ENCODE data around the gene UCK1. TPM values are rescaled to one million over a fixed set of nuclear protein-coding genes. Genes with fewer than 3 reads are reported as not detected.

Gene UCK1
- total RNA-seq, 1 donor from 2014 or later = 36.8 TPM

DNA sequence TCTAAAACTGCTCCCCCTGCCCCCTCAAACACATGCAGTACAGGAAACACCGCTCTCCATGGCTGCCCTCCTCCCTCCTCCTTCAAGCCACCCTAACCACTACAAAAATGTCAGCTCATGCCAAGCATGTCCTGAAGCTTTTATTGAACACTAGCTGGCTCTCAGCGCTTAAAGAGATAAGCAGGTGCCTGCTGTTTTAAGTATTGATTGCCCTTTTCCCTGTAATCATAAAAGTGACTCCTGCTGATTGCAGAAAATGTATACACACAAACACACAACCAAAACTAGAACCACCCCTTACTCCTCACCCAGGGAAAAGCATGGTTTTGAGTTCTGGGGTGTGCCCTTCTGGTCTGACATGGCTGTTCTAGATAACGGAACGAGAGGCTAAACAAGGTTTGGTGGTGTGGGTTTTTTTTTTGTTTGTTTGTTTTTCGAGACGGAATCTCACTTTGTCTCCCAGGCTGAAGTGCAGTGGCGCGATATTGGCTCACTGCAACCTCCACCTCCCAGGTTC is 3.7 kb upstream of the UCK1 start:
- no peak overlapping the region for H3K27ac Mint-ChIP-seq
- peak overlapping the region; percentile 45 for H3K4me3 Mint-ChIP-seq
- no peaks in the 10 kb centered on the region for H3K27me3 Mint-ChIP-seq
- peaks cover 7% of the 10 kb centered on the region for H3K4me1 Mint-ChIP-seq (ENCODE audit: unreplicated experiment)
- H3K36me3 Mint-ChIP-seq = peaks cover 4% of the 10 kb centered on the region
- H3K9me3 Mint-ChIP-seq = no peaks in the 10 kb centered on the region
- DNase-seq (ENCODE audit: extremely low spot score, unreplicated experiment) = no peak
- TF ChIP-seq, protein P1, sequence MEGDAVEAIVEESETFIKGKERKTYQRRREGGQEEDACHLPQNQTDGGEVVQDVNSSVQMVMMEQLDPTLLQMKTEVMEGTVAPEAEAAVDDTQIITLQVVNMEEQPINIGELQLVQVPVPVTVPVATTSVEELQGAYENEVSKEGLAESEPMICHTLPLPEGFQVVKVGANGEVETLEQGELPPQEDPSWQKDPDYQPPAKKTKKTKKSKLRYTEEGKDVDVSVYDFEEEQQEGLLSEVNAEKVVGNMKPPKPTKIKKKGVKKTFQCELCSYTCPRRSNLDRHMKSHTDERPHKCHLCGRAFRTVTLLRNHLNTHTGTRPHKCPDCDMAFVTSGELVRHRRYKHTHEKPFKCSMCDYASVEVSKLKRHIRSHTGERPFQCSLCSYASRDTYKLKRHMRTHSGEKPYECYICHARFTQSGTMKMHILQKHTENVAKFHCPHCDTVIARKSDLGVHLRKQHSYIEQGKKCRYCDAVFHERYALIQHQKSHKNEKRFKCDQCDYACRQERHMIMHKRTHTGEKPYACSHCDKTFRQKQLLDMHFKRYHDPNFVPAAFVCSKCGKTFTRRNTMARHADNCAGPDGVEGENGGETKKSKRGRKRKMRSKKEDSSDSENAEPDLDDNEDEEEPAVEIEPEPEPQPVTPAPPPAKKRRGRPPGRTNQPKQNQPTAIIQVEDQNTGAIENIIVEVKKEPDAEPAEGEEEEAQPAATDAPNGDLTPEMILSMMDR (conservative IDR thresholded peaks at IDR 0.05) = no peak

DNA sequence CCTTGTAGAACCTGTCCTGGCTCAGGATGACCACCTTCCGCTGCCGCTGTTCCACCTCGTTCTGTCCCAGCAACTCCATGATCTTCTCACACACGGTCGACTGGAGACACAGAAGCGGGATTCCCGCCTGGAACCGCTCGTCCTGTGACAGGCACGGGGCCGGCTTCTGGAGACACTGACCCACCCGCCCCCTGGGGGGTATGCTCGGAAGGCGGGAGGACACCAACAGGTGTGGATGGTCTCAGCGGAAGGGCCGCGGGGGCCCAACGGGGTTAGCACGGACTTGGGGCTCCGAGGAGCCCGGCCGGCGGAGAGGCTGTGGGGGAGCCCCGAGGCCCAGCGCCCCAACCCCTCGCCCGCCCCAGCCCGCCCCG is 530 bp downstream of the UCK1 start:
- peak overlapping the region; percentile 88 for H3K4me3 Mint-ChIP-seq
- no peak overlapping the region for H3K27ac Mint-ChIP-seq
- peaks cover 8% of the 10 kb centered on the region for H3K36me3 Mint-ChIP-seq
- H3K27me3 Mint-ChIP-seq = no peaks in the 10 kb centered on the region
- H3K4me1 Mint-ChIP-seq (ENCODE audit: unreplicated experiment) = peaks cover 7% of the 10 kb centered on the region
- H3K9me3 Mint-ChIP-seq = no peaks in the 10 kb centered on the region
- no peak for DNase-seq (ENCODE audit: extremely low spot score, unreplicated experiment)
- TF ChIP-seq, protein P1 (conservative IDR thresholded peaks at IDR 0.05) = peak; percentile 36

DNA sequence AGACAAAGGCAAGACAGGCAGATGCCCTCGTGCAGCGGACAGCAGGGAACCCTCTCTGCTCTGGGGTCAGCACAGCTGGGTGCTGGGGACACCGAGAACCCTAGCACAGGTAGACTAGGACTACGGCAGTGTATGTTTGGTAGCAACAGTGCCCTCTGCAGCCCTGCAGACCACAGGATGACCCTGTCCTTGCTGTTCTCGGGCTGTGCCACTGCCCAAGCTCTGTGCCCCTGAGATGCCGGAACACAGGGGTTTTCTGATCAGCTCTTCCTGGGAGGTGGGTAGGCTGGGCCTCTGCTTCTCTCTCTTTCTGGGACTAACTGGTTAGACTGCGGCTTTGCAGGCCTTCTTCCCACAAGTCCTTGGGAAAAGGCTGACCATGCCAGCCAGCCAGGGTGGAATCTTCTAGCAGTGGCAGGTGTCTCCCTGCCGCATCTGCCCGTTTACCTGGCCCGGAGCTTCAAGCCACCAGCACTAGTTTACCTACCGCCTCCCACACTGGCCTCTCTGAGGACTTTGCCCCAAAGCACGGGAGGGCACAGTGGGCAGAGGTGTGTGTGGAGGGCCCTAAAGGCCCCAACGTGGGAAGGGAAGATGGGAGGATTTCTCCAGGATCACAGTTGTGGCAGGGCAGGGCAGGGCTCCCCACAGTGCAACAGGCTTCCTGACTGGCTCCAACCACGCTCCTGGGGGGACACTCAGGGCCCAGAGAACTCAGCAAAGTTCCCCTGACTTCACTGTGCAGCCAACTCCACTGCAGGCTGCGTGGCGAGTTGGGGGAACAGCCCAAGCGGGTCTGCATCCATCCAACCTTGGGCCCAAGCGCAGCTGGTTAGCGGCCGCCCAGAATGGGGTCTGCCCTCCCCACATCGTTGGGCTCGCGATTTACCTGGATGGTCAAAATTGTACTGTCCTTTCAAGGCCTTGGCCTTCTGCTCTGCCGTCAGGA is 1.2 kb downstream of the UCK1 start:
- peaks cover 7% of the 10 kb centered on the region for H3K4me1 Mint-ChIP-seq (ENCODE audit: unreplicated experiment)
- no peaks in the 10 kb centered on the region for H3K27me3 Mint-ChIP-seq
- no peak overlapping the region for H3K27ac Mint-ChIP-seq
- H3K36me3 Mint-ChIP-seq = peaks cover 8% of the 10 kb centered on the region
- TF ChIP-seq, protein P1 (conservative IDR thresholded peaks at IDR 0.05) = no peak
- peak overlapping the region; percentile 88 for H3K4me3 Mint-ChIP-seq
- DNase-seq (ENCODE audit: extremely low spot score, unreplicated experiment) = no peak
- no peaks in the 10 kb centered on the region for H3K9me3 Mint-ChIP-seq

DNA sequence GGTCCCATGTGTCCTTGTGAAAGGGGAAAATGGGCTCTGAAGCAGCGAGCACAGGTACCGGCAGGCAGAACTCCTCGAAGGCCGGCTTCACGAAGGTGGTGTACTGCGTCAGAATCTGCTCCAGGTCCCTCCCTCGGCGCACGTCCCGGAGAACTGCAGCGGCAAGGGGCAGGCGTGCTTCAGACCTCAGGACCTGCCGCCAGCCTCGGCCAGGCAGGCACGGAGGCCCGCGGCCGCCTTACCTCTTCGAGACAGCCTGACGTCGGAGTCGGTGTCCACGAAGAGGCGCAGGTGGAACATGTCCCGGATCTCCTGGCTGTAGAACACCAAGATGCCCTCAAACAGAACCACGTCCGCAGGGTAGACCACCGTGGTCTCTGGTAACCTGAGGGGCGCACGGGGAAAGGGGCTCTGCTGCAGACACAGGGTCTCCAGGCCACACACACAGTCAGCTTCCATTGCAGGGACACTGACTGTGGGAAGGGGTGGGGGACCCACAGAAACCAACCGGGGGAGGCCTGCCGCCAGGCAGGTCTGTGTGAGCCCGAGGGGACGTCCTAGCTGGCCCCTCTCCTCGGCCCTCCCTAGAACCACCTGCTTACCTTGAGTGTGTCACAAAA is 2.1 kb downstream of the UCK1 start:
- Mint-ChIP-seq H3K4me3 (peak overlapping the region; percentile 88), H3K36me3 (peaks cover 8% of the 10 kb centered on the region), H3K27me3 (no peaks in the 10 kb centered on the region), H3K4me1 (ENCODE audit: unreplicated experiment) (peaks cover 7% of the 10 kb centered on the region), H3K9me3 (no peaks in the 10 kb centered on the region), H3K27ac (no peak overlapping the region)
- no peak for DNase-seq (ENCODE audit: extremely low spot score, unreplicated experiment)
- TF ChIP-seq, protein P1 (conservative IDR thresholded peaks at IDR 0.05) = no peak

DNA sequence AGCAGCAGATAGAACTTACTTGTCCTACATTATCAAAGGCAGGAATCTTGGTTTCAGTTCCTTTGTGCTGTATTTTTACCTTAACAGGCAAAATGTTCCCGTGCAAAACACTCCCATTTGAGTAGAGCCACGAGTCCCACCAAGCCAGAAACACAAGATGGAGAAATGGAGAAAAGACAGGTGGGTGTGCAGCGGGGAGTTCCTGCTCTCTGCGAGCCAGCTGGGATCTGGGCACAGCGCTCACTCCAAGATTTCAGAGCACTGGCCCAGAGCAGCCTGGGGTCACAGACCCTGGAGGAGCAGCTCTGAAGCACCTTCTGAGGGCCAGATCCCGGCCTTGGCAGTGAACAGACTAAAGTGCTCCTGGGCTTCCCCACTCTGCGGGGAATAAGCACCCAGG is 2.9 kb downstream of the UCK1 start:
- DNase-seq (ENCODE audit: extremely low spot score, unreplicated experiment) = no peak
- TF ChIP-seq, protein P1 (conservative IDR thresholded peaks at IDR 0.05) = no peak
- no peak overlapping the region for H3K27ac Mint-ChIP-seq
- no peaks in the 10 kb centered on the region for H3K27me3 Mint-ChIP-seq
- peaks cover 7% of the 10 kb centered on the region for H3K4me1 Mint-ChIP-seq (ENCODE audit: unreplicated experiment)
- H3K9me3 Mint-ChIP-seq = no peaks in the 10 kb centered on the region
- H3K36me3 Mint-ChIP-seq = peaks cover 8% of the 10 kb centered on the region
- peak overlapping the region; percentile 72 for H3K4me3 Mint-ChIP-seq
